PC-3 (cell line): ENCODE results near the gene DENND4C. TPM values are rescaled to one million over a fixed set of nuclear protein-coding genes. Genes with fewer than 3 reads are reported as not detected.

Experiments used
- ATAC-seq: fragments of 200-7000 bp; cut with Tn5 transposase; 2 replicates; pipeline ENCODE4 v1.9.1; 2020; ENCODE audit warnings: mild to moderate bottlenecking, moderate library complexity
- BruUV-seq: library from RNA; stranded (reverse); fragments of 400-500 nt; replicated peaks from 2 replicates; lab custom pipeline; 2021; lab: Mats Ljungman, UMichigan
- CTCF ChIA-PET: fragments of 300-600 bp; sonication (Branson Sonifier 250); formaldehyde crosslinking; loops from one replicate; lab custom pipeline; 2022; ENCODE audit warnings: antibody characterized with exemption; lab: Charles Lee
- POLR2A ChIA-PET: fragments of 300-600 bp; sonication (Branson Sonifier 250); formaldehyde crosslinking; loops from one replicate; lab custom pipeline; 2022; ENCODE audit warnings: antibody characterized with exemption; ENCODE audit not compliant: unreplicated experiment; lab: Charles Lee
- DNase-seq: peaks from one replicate; pipeline ENCODE4 v3.0.0-alpha.2; 2015
- H2AFZ ChIP-seq: fragments of 300-600 bp; sonication (generic); 2 replicates; pipeline ENCODE4 v1.6.0; 2016; ENCODE audit warnings: antibody characterized with exemption, low read length
- H3F3A ChIP-seq: fragments of 300-600 bp; sonication (generic); one replicate; pipeline ENCODE4 v1.6.0; 2017; ENCODE audit warnings: antibody characterized with exemption, low read length, control low read depth, mild to moderate bottlenecking; ENCODE audit not compliant: unreplicated experiment
- H3K27ac ChIP-seq: fragments of 300-600 bp; sonication (generic); 2 replicates; pipeline ENCODE4 v1.5.1; 2016; ENCODE audit warnings: mild to moderate bottlenecking, low read length
- H3K27me3 ChIP-seq: fragments of 300-600 bp; sonication (generic); 2 replicates; pipeline ENCODE4 v1.6.1; 2016; ENCODE audit warnings: low read length, mixed read lengths
- H3K36me3 ChIP-seq: fragments of 300-600 bp; sonication (generic); 2 replicates; pipeline ENCODE4 v1.6.1; 2016; ENCODE audit warnings: low read depth, mixed run types, low read length, mixed read lengths
- H3K4me1 ChIP-seq: fragments of 300-600 bp; sonication (generic); 2 replicates; pipeline ENCODE4 v1.5.1; 2016; ENCODE audit warnings: low read length; ENCODE audit not compliant: insufficient read depth
- H3K4me2 ChIP-seq: fragments of 300-600 bp; sonication (generic); 2 replicates; pipeline ENCODE4 v1.6.0; 2016; ENCODE audit warnings: low read length
- H3K4me3 ChIP-seq: fragments of 300-600 bp; sonication (generic); 2 replicates; pipeline ENCODE4 v1.5.1; 2016; ENCODE audit warnings: mild to moderate bottlenecking, low read length, mixed read lengths
- H3K79me2 ChIP-seq: fragments of 300-600 bp; sonication (generic); 2 replicates; pipeline ENCODE4 v1.6.1; 2017; ENCODE audit warnings: low read length, mixed read lengths
- H3K9ac ChIP-seq: fragments of 300-600 bp; sonication (generic); 2 replicates; pipeline ENCODE4 v1.6.0; 2016; ENCODE audit warnings: mild to moderate bottlenecking, low read length
- H3K9me2 ChIP-seq: fragments of 300-600 bp; sonication (generic); replicated peaks from 2 replicates; pipeline ENCODE4 v1.6.1; 2016; ENCODE audit warnings: mixed run types, low read length, mixed read lengths
- H3K9me3 ChIP-seq: fragments of 300-600 bp; sonication (generic); 2 replicates; pipeline ENCODE4 v1.6.1; 2016; ENCODE audit warnings: low read length, mixed read lengths
- H4K20me1 ChIP-seq: fragments of 300-600 bp; sonication (generic); 2 replicates; pipeline ENCODE4 v1.6.1; 2016; ENCODE audit warnings: low read length, mixed read lengths
- EZH2 ChIP-seq: fragments of 300-600 bp; sonication (generic); IDR thresholded peaks from one replicate; pipeline ENCODE4 v1.6.1; 2017; ENCODE audit warnings: antibody characterized with exemption, mild to moderate bottlenecking, low read length; ENCODE audit not compliant: unreplicated experiment
- EZH2phosphoT487 ChIP-seq: fragments of 300-600 bp; sonication (generic); IDR thresholded peaks from 2 replicates; pipeline ENCODE4 v1.6.1; 2018; ENCODE audit warnings: mild to moderate bottlenecking, antibody characterized with exemption, low read length, borderline replicate concordance
- intact Hi-C: fragments of 100-400 bp; cut with micrococcal nuclease; formaldehyde crosslinking; loops from 2 replicates; pipeline ENCODE4 v1.9.0; 2023
- total RNA-seq: library from RNA; depleted of rRNA; stranded (reverse); fragments of >200 nt; gene quantifications from 2 replicates; pipeline ENCODE4 v1.2.3, GENCODE V29; 2014
- TF ChIP-seq, protein P1 (sequence below): fragments of 300-600 bp; sonication (generic); conservative IDR thresholded peaks from 2 replicates; pipeline ENCODE4 v1.5.1; 2017; ENCODE audit warnings: antibody characterized with exemption, low read depth, mild to moderate bottlenecking, low read length

Gene DENND4C
- total RNA-seq, 1 experiment from 2014 or later, result 20.9 TPM

DNA sequence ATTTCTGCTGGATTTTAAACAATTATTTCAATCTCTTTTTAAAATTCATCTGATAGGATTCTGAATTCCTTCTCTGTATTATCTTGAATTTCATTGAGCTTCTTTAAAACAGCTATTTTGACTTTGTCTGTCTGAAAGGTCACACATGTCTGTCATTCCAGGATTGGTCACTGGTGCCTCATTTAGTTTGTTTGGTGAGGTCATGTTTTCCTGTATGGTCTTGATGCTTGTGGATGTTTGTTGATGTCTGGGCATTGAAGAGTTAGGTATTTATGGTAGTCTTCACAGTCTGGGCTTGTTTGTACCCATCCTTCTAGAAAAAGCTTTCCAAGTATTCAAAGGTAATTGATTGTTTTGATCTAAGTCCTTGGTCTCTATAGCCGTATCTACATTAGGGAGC, 39.1 kb downstream of the DENND4C start:
- H3K79me2 ChIP-seq, result peaks cover 52% of the 10 kb centered on the region
- no peaks in the 10 kb centered on the region for H3F3A ChIP-seq
- TF ChIP-seq, protein P1, sequence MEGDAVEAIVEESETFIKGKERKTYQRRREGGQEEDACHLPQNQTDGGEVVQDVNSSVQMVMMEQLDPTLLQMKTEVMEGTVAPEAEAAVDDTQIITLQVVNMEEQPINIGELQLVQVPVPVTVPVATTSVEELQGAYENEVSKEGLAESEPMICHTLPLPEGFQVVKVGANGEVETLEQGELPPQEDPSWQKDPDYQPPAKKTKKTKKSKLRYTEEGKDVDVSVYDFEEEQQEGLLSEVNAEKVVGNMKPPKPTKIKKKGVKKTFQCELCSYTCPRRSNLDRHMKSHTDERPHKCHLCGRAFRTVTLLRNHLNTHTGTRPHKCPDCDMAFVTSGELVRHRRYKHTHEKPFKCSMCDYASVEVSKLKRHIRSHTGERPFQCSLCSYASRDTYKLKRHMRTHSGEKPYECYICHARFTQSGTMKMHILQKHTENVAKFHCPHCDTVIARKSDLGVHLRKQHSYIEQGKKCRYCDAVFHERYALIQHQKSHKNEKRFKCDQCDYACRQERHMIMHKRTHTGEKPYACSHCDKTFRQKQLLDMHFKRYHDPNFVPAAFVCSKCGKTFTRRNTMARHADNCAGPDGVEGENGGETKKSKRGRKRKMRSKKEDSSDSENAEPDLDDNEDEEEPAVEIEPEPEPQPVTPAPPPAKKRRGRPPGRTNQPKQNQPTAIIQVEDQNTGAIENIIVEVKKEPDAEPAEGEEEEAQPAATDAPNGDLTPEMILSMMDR, result no peak
- TF ChIP-seq EZH2 (no peak), EZH2phosphoT487 (no peak)
- H3K4me1 ChIP-seq, result no peaks in the 10 kb centered on the region
- CTCF ChIA-PET, result no interaction called here
- no peak overlapping the region for H3K4me3 ChIP-seq
- DNase-seq (no peak), ATAC-seq (no peak)
- H3K9me2 ChIP-seq, result no peaks in the 10 kb centered on the region
- no peaks in the 10 kb centered on the region for H3K36me3 ChIP-seq
- no peak overlapping the region for H2AFZ ChIP-seq
- H4K20me1 ChIP-seq, result 0 out of 2 replicates have a peak, but pooled peaks cover 4% of the 10 kb centered on the region
- no peak overlapping the region for H3K4me2 ChIP-seq
- POLR2A ChIA-PET, result no interaction called here
- no peaks in the 10 kb centered on the region for H3K27me3 ChIP-seq
- intact Hi-C loops, result no loop called here
- no peak overlapping the region for H3K9ac ChIP-seq
- H3K9me3 ChIP-seq, result no peaks in the 10 kb centered on the region
- H3K27ac ChIP-seq, result no peak overlapping the region
- no TSS peak for BruUV-seq

DNA sequence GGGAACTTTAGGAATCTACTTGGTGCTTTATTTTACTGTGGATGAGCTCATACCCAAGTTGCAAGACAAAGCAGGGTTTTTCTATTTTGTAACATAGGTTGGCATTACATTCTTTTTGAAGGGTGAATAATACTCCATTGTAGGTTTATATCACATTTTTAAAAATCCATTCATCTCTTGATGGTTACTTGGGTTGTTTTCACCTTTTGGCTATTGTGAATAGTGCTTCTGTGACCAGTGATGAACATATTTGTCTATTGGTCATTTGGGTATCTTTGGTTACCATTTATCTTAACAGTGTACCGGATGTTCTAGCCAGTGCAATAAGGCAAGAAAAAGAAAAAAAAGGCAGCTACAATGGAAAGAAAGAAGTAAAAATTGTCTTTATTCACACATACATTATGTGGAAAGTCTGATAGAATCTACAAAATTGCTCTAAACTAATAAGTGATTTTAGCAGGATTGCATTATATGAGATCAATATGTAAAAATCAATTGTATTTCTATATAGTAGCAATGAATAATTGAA, 40.0 kb downstream of the DENND4C start:
- H3F3A ChIP-seq, result no peaks in the 10 kb centered on the region
- H3K27me3 ChIP-seq, result no peaks in the 10 kb centered on the region
- ChIA-PET POLR2A (no interaction called here), CTCF (no interaction called here)
- H3K79me2 ChIP-seq, result peaks cover 46% of the 10 kb centered on the region
- no peak overlapping the region for H3K27ac ChIP-seq
- no peak overlapping the region for H3K4me2 ChIP-seq
- H3K9ac ChIP-seq, result no peak overlapping the region
- H3K9me2 ChIP-seq, result no peaks in the 10 kb centered on the region
- no TSS peak for BruUV-seq
- ATAC-seq (no peak), DNase-seq (no peak)
- H3K9me3 ChIP-seq, result no peaks in the 10 kb centered on the region
- H3K4me3 ChIP-seq, result no peak overlapping the region
- intact Hi-C loops, result no loop called here
- H3K36me3 ChIP-seq, result no peaks in the 10 kb centered on the region
- no peaks in the 10 kb centered on the region for H3K4me1 ChIP-seq
- no peak overlapping the region for H2AFZ ChIP-seq
- TF ChIP-seq EZH2phosphoT487 (no peak), EZH2 (no peak)
- TF ChIP-seq, protein P1, result no peak
- 0 out of 2 replicates have a peak, but pooled peaks cover 4% of the 10 kb centered on the region for H4K20me1 ChIP-seq

DNA sequence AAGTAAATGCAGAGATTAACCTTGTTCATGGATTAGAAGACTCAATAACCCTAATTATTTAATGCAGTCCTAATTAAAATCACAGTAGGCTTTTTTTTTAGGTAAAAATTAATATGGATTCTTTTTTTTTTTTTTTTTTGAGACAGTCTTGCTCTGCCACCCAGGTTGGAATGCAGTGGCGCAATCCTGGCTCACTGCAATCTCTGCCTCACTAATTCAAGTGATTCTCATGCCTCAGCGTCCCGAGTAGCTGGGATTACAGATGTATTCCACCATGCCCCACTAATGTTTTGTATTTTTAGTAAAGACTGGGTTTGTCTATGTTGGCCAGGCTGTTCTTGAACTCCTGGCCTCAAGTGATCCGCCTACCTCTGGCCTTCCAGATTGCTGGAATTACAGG, 40.6 kb downstream of the DENND4C start:
- Histone ChIP-seq H3K4me1 (no peaks in the 10 kb centered on the region), H3K27me3 (no peaks in the 10 kb centered on the region), H3K79me2 (peaks cover 46% of the 10 kb centered on the region), H3K4me2 (no peak overlapping the region), H3K4me3 (no peak overlapping the region), H3K9me2 (no peaks in the 10 kb centered on the region), H3K36me3 (no peaks in the 10 kb centered on the region), H3F3A (no peaks in the 10 kb centered on the region), H3K9me3 (no peaks in the 10 kb centered on the region), H3K27ac (no peak overlapping the region), H2AFZ (no peak overlapping the region), H3K9ac (no peak overlapping the region), H4K20me1 (0 out of 2 replicates have a peak, but pooled peaks cover 4% of the 10 kb centered on the region)
- POLR2A ChIA-PET, result no interaction called here
- ATAC-seq, result no peak
- no TSS peak for BruUV-seq
- intact Hi-C loops, result no loop called here
- TF ChIP-seq, protein P1, result no peak
- no peak for TF ChIP-seq EZH2phosphoT487
- TF ChIP-seq EZH2, result no peak
- no peak for DNase-seq
- CTCF ChIA-PET, result no interaction called here
